Measurements from ENCODE around the gene DHRS4.
"Not testable (repeated sequence)": the region's sequence is repeated elsewhere in the genome, so short reads cannot be mapped to it uniquely, and the experiment has no call there.

DNA sequence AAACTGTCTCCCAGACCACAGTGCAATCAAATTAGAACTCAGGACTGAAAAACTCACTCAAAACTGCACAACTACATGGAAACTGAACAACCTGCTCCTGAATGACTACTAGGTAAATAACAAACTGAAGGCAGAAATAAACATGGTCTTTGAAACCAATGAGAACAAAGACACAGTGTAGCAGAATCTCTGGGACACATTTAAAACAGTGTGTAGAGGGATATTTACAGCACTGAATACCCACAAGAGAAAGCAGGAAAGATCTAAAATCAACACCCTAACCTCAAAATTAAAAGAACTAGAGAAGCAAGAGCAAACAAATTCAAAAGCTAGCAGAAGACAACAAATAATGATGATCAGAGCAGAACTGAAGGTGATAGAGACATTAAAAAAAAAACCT, 20.5 kb downstream of the DHRS4 start:
- TF ChIP-seq, protein P1, sequence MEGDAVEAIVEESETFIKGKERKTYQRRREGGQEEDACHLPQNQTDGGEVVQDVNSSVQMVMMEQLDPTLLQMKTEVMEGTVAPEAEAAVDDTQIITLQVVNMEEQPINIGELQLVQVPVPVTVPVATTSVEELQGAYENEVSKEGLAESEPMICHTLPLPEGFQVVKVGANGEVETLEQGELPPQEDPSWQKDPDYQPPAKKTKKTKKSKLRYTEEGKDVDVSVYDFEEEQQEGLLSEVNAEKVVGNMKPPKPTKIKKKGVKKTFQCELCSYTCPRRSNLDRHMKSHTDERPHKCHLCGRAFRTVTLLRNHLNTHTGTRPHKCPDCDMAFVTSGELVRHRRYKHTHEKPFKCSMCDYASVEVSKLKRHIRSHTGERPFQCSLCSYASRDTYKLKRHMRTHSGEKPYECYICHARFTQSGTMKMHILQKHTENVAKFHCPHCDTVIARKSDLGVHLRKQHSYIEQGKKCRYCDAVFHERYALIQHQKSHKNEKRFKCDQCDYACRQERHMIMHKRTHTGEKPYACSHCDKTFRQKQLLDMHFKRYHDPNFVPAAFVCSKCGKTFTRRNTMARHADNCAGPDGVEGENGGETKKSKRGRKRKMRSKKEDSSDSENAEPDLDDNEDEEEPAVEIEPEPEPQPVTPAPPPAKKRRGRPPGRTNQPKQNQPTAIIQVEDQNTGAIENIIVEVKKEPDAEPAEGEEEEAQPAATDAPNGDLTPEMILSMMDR (conservative IDR thresholded peaks at IDR 0.05; ENCODE audit: low read depth, low read length), result not testable (repeated sequence)
- not testable (repeated sequence) for TF ChIP-seq EZH2 (IDR thresholded peaks at IDR 0.05; ENCODE audit: borderline replicate concordance, low read depth, low read length, poor library complexity, severe bottlenecking)

All from A673 (cell line).